ENCODE results near the gene NUDT8.

Gene NUDT8

GRCh38 chr11:67656278-67656922, 26.7 kb upstream of the NUDT8 start:
- H3K27ac ChIP-seq, result peak overlapping the region; percentile 71
- no peak for TF ChIP-seq CTCF (conservative IDR thresholded peaks at IDR 0.05)

GRCh38 chr11:67654225-67654624, 24.5 kb upstream of the NUDT8 start:
- TF ChIP-seq CTCF (conservative IDR thresholded peaks at IDR 0.05), result no peak

GRCh38 chr11:67652965-67653845, 23.5 kb upstream of the NUDT8 start:
- TF ChIP-seq CTCF (conservative IDR thresholded peaks at IDR 0.05), result no peak
- H3K27ac ChIP-seq, result no peak overlapping the region

More at GRCh38 chr11:67654225-67654624, 24.5 kb upstream of the NUDT8 start:
- no peak overlapping the region for H3K27ac ChIP-seq

- H3K27ac ChIP-seq, result no peak overlapping the region
- TF ChIP-seq CTCF (conservative IDR thresholded peaks at IDR 0.05), result no peak
These were observed 22.4 kb upstream of the NUDT8 start for GRCh38 chr11:67651976-67652781.

GRCh38 chr11:67649634-67650510, 20.1 kb upstream of the NUDT8 start:
- H3K27ac ChIP-seq, result peak overlapping the region; percentile 18; the same call in 1 of the 2 replicates
- no peak for TF ChIP-seq CTCF (conservative IDR thresholded peaks at IDR 0.05)

GRCh38 chr11:67648796-67649613, 19.3 kb upstream of the NUDT8 start:
- no peak overlapping the region; the same call in 1 of the 2 replicates for H3K27ac ChIP-seq
- no peak for TF ChIP-seq CTCF (conservative IDR thresholded peaks at IDR 0.05)

Measured in VCaP (cell line).